Right lobe of liver (tissue), 4 donors: ENCODE measurements around the gene RIPOR2.

Experiments
- CTCF ChIP-seq, 4 donors: fragments of 200-600 bp in 3 of 4; fragments of 450-650 bp in 1 of 4; IDR thresholded peaks; one replicate each; pipeline versions ENCODE4 v1.5.1 to v1.8.0; 2016 to 2022; ENCODE audit warnings: antibody characterized with exemption in 4 of 4, mild to moderate bottlenecking in 2 of 4
- POLR2A ChIP-seq: fragments of 450-650 bp; IDR thresholded peaks from one replicate; pipeline ENCODE4 v1.6.1; 2017; ENCODE audit warnings: antibody characterized with exemption, mild to moderate bottlenecking
- donor health status: DM: no; HTN: no; CAD: no.
- donor health status: DM: no; HTN: no; CAD: no.
- donor health status: DM: no; HTN: yes; CAD: no.

GRCh38 chr6:24865161-24865560 is 70.6 kb downstream of the RIPOR2 start:
- no peak for TF ChIP-seq CTCF (IDR thresholded peaks at IDR 0.05)
- TF ChIP-seq POLR2A = no peak
